Liver (tissue), 9 donors: ENCODE results near the gene PRAC1. TPM values are rescaled to one million over a fixed set of nuclear protein-coding genes. Genes with fewer than 3 reads are reported as not detected.

ENCODE experiments used
- DNase-seq: peaks from one replicate; pipeline ENCODE4 v3.0.0-alpha.2; 2017; ENCODE audit warnings: low spot score
- H3K27ac ChIP-seq, 2 donors: one replicate each; pipeline ENCODE4 v1.7.0; 2013; ENCODE audit warnings: inconsistent platforms in 2 of 2, low read length in 2 of 2, control low read depth in 1 of 2, low read depth in 1 of 2, mild to moderate bottlenecking in 1 of 2
- H3K27me3 ChIP-seq, 4 donors: one replicate each; pipeline versions ENCODE4 v1.6.1 to v1.7.0; 2013; ENCODE audit warnings: low read length in 3 of 4, inconsistent platforms in 1 of 4, mild to moderate bottlenecking in 1 of 4, moderate library complexity in 1 of 4; ENCODE audit not compliant: control insufficient read depth in 4 of 4, insufficient read depth in 4 of 4
- H3K36me3 ChIP-seq, 4 donors: one replicate each; pipeline versions ENCODE4 v1.6.1 to v1.7.0; 2013; ENCODE audit warnings: low read length in 3 of 4, mild to moderate bottlenecking in 3 of 4, low read depth in 1 of 4, moderate library complexity in 1 of 4; ENCODE audit not compliant: control insufficient read depth in 4 of 4, insufficient read depth in 3 of 4
- H3K4me1 ChIP-seq, 4 donors: one replicate each; pipeline versions ENCODE4 v1.6.1 to v1.7.0; 2013; ENCODE audit warnings: low read length in 3 of 4, mild to moderate bottlenecking in 3 of 4, moderate library complexity in 1 of 4; ENCODE audit not compliant: control insufficient read depth in 4 of 4, insufficient read depth in 4 of 4
- H3K4me3 ChIP-seq, 3 donors: one replicate each; pipeline versions ENCODE4 v1.6.1 to v1.7.0; 2013; ENCODE audit warnings: low read length in 3 of 3, control low read depth in 1 of 3, low read depth in 1 of 3, mild to moderate bottlenecking in 1 of 3
- H3K9ac ChIP-seq, 2 donors: one replicate each; pipeline ENCODE4 v1.7.0; 2013; ENCODE audit warnings: low read length in 2 of 2, mild to moderate bottlenecking in 2 of 2, moderate library complexity in 2 of 2, control low read depth in 1 of 2, low read depth in 1 of 2
- H3K9me3 ChIP-seq, 4 donors: one replicate each; pipeline versions ENCODE4 v1.6.1 to v1.7.0; 2013; ENCODE audit warnings: low read length in 3 of 4; ENCODE audit not compliant: control insufficient read depth in 4 of 4
- ATF3 ChIP-seq: IDR thresholded peaks from 2 replicates; pipeline ENCODE4 v1.6.1; 2016; ENCODE audit warnings: antibody characterized with exemption
- CTCF ChIP-seq: fragments of 150-350 bp; IDR thresholded peaks from 2 replicates; pipeline ENCODE4 v1.5.1; 2017; ENCODE audit warnings: improper control_type of control experiment, low read depth, low read length; ENCODE audit not compliant: missing input control
- EGR1 ChIP-seq, 2 donors: IDR thresholded peaks; 2 replicates each; pipeline ENCODE4 v1.6.1; 2016 to 2018; ENCODE audit warnings: antibody characterized with exemption in 2 of 2, low read depth in 2 of 2
- FOXA1 ChIP-seq: IDR thresholded peaks from 2 replicates; pipeline ENCODE4 v1.6.1; 2016; ENCODE audit warnings: antibody characterized with exemption
- FOXA2 ChIP-seq: IDR thresholded peaks from 2 replicates; pipeline ENCODE4 v1.6.1; 2016; ENCODE audit warnings: antibody characterized with exemption
- GABPA ChIP-seq, 2 donors: IDR thresholded peaks in 1 of 2; conservative IDR thresholded peaks in 1 of 2; 2 replicates each; pipeline ENCODE4 v1.6.1; 2016; ENCODE audit warnings: antibody characterized with exemption in 2 of 2, mild to moderate bottlenecking in 1 of 2, moderate library complexity in 1 of 2
- HNF4A ChIP-seq, 2 donors: conservative IDR thresholded peaks; 2 replicates each; pipeline ENCODE4 v1.6.1; 2016; ENCODE audit warnings: antibody characterized with exemption in 2 of 2, mild to moderate bottlenecking in 2 of 2
- HNF4G ChIP-seq: IDR thresholded peaks from 2 replicates; pipeline ENCODE4 v1.6.1; 2016; ENCODE audit warnings: antibody characterized with exemption
- JUND ChIP-seq, 2 donors: IDR thresholded peaks; 2 replicates each; pipeline ENCODE4 v1.6.1; 2016; ENCODE audit warnings: antibody characterized with exemption in 2 of 2
- MAX ChIP-seq: IDR thresholded peaks from 2 replicates; pipeline ENCODE4 v1.6.1; 2016; ENCODE audit warnings: antibody characterized with exemption
- NR2F2 ChIP-seq: IDR thresholded peaks from 2 replicates; pipeline ENCODE4 v1.6.1; 2016; ENCODE audit warnings: antibody characterized with exemption
- RAD21 ChIP-seq, 2 donors: IDR thresholded peaks; 2 replicates each; pipeline ENCODE4 v1.6.1; 2016; ENCODE audit warnings: antibody characterized with exemption in 2 of 2, mild to moderate bottlenecking in 2 of 2
- RXRA ChIP-seq, 2 donors: IDR thresholded peaks; 2 replicates each; pipeline ENCODE4 v1.6.1; 2017 to 2018; ENCODE audit warnings: antibody characterized with exemption in 2 of 2, mild to moderate bottlenecking in 1 of 2
- SP1 ChIP-seq: IDR thresholded peaks from 2 replicates; pipeline ENCODE4 v1.6.1; 2018; ENCODE audit warnings: antibody characterized with exemption, mild to moderate bottlenecking
- TAF1 ChIP-seq: conservative IDR thresholded peaks from 2 replicates; pipeline ENCODE4 v1.6.1; 2016; ENCODE audit warnings: antibody characterized with exemption, mild to moderate bottlenecking
- YY1 ChIP-seq: IDR thresholded peaks from 2 replicates; pipeline ENCODE4 v1.6.1; 2016; ENCODE audit warnings: antibody characterized with exemption, mild to moderate bottlenecking
- ZBTB33 ChIP-seq: IDR thresholded peaks from 2 replicates; pipeline ENCODE4 v1.6.1; 2016; ENCODE audit warnings: antibody characterized with exemption
- WGBS: extraction: QIAGEN DNeasy Blood & Tissue Kit; methylation state at CpG from one replicate; pipeline ENCODE4 v1.1.7; 2013; 5-methylcytosine and 5-hydroxymethylcytosine counted together
- polyA plus RNA-seq, 2 donors: library from polyadenylated mRNA; stranded (reverse) in 1 of 2; unstranded in 1 of 2; fragments of 200-250 nt in 1 of 2; fragments of >200 nt in 1 of 2; fragmentation: Nextera tagmentation in 1 of 2; extraction: Ambion mirVana in 1 of 2; gene quantifications; one replicate each; pipeline versions ENCODE4 v1.2.1 to v1.2.3, GENCODE V29; 2013 to 2015
- total RNA-seq, 2 donors: library from RNA; depleted of rRNA; stranded (reverse); fragments of >200 nt; gene quantifications; one replicate each; pipeline ENCODE4 v1.2.3, GENCODE V29; 2014
- donor health status: healthy.
- donor health status: healthy.
- donor health status: healthy.
- donor health status: healthy.
- donor health status: healthy.

PRAC1 gene
- total and polyA plus RNA-seq, 4 donors = not detected

GRCh38 chr17:48747445-48748363 is 25.4 kb upstream of the PRAC1 start:
- Histone ChIP-seq H3K4me3 (no peak overlapping the region), H3K9me3 (peaks cover 0 to 1% (median 0%) of the 10 kb centered on the region in 4 donors), H3K27me3 (peaks cover 9 to 57% (median 33%) of the 10 kb centered on the region in 4 donors), H3K27ac (no peak overlapping the region), H3K4me1 (peaks cover 0 to 5% (median 1%) of the 10 kb centered on the region in 4 donors), H3K36me3 (no peaks in the 10 kb centered on the region), H3K9ac (no peak overlapping the region)
- DNase-seq = no peak
- WGBS = 12% methylated on average over 53 of the region's 53 CpGs
- TF ChIP-seq HNF4A (conservative IDR thresholded peaks at IDR 0.05) (no peak), FOXA2 (no peak), ZBTB33 (no peak), GABPA (IDR thresholded peaks at IDR 0.05 in 1 of 2, conservative IDR thresholded peaks at IDR 0.05 in 1 of 2) (no peak), RAD21 (IDR thresholded peaks at IDR 0.05) (no peak), JUND (IDR thresholded peaks at IDR 0.05) (no peak), TAF1 (no peak), YY1 (no peak), EGR1 (IDR thresholded peaks at IDR 0.05; ENCODE audit: low read depth in 2 of 2) (no peak), HNF4G (no peak), FOXA1 (no peak), CTCF (no peak), SP1 (no peak), MAX (no peak), ATF3 (no peak), RXRA (IDR thresholded peaks at IDR 0.05) (no peak)

- Histone ChIP-seq H3K4me3 (no peak overlapping the region), H3K9ac (no peak overlapping the region), H3K36me3 (no peaks in the 10 kb centered on the region), H3K27me3 (peaks cover 8 to 57% (median 31%) of the 10 kb centered on the region in 4 donors), H3K9me3 (peaks cover 0 to 3% (median 0%) of the 10 kb centered on the region in 4 donors), H3K27ac (no peak overlapping the region), H3K4me1 (peaks cover 0 to 5% (median 1%) of the 10 kb centered on the region in 4 donors)
- DNase-seq = no peak
- WGBS = 9% methylated on average over 21 of the region's 21 CpGs
- no peak for TF ChIP-seq HNF4G
- TF ChIP-seq MAX = no peak
- no peak for TF ChIP-seq YY1
- no peak for TF ChIP-seq NR2F2
- TF ChIP-seq GABPA (IDR thresholded peaks at IDR 0.05 in 1 of 2, conservative IDR thresholded peaks at IDR 0.05 in 1 of 2) = no peak
- no peak for TF ChIP-seq ATF3
- no peak for TF ChIP-seq CTCF
- TF ChIP-seq SP1 = no peak
- no peak for TF ChIP-seq ZBTB33
- no peak for TF ChIP-seq FOXA2
- TF ChIP-seq HNF4A (conservative IDR thresholded peaks at IDR 0.05) = no peak
- no peak for TF ChIP-seq FOXA1
- no peak for TF ChIP-seq JUND (IDR thresholded peaks at IDR 0.05)
Observed at GRCh38 chr17:48746916-48747444, 24.7 kb upstream of the PRAC1 start.
